ENCODE measurements around the gene HRH1.
A peak's percentile ranks its signal among the peaks of the same experiment; 100 is the strongest.

HRH1 gene

DNA sequence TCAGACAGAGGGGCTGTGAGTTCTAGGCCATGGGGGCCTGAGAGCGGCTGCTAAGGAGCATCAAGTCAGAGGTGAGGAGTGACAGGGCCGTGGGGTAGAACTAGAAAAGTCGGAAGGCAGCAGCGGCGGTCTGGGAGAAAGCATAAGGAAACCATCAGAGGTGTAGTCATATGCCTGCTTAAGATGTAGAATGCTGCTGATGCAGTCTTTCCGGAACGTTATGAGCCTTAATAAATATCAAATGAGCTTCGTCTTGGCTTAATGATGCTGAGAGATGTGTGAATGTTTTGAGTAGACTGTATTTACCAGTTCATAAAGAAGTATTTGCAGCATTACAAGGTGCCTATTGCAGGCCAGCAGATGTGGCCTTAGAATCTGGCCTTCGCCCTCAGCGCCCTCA is 133.1 kb downstream of the HRH1 start:
- no peak for DNase-seq

DNA sequence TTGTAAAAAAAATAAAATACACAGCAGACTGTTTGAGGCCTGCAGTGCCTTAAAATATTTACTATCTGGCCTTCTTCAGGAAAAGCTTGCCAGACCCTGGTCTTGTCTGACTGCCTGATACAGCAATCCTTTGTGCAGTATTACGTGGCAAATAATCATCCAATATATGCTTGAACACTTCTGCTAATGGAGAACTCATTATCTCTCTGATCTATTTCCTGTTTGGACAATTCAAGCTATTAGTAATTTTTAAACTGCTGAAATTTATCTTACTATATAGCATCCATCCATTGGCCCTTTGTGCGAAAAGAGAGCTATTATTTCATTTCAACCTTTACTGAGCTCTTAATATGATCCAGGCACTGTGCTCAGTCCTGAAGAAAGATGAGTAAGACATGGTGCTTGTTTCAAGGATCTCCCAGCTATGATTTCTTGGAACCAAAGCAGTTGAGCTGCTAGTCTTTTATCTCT is 133.8 kb downstream of the HRH1 start:
- peak; percentile 25 for DNase-seq

DNA sequence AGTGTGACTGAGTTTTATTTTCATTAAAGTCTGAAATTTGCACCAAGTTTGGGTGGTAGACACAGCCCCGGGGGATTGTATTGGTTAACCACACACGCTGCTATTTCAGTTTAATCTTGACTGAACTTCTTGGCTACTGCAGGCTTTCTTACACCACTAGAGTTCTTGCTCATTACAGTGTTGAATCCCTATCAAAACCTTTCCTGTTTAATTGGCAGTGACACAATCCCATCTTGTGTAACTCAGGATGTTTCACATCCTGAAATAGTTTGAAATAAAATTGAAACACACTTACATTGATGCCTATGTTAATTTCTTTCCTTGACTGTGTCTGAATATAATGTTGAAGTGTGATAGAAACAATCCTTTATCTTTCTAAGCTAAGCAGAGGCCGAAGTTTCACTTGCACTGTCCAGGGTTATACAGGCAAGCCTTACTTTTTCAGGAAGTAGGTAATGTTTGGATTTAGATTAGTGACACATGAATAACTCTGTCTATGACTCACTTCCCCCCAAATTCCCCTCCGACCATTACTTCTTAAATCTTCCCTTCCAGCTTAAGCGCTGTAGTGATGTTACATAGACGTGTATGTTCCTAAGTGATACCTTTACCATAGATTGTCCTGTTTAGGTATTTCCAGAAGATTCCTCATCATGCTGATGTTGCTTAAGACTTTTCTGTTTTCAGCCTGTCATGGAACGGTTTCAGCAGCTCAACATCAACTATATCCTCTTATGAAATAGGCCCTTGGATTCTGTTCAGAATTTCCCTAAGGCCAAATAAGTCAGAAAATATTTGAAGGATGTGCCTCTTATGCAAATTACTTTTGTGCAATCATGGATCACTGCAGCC is 134.7 kb downstream of the HRH1 start:
- DNase-seq: peak; percentile 97

DNA sequence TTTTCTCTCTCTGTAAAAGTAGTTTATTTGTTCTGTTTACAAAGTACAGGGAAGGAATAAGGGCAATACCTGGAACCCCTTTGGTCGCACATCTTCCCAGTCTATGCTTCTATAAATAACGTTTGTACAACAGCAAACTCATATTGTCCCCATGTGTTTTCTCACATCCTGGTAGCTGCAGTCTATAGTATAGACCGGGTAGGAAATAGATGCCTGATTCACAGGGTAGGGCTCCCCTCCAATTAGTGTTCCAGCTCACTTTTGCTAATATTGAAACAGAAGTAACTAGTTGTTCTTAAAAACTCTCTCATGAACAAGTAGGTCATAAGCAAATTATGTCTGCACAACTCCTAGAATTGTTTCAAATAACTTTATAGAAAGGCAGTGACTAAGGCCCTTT is 135.6 kb downstream of the HRH1 start:
- DNase-seq: no peak

- DNase-seq: peak; percentile 12
Measured at GRCh38 chr3:11290743-11291680, 136.7 kb downstream of the HRH1 start.

DNA sequence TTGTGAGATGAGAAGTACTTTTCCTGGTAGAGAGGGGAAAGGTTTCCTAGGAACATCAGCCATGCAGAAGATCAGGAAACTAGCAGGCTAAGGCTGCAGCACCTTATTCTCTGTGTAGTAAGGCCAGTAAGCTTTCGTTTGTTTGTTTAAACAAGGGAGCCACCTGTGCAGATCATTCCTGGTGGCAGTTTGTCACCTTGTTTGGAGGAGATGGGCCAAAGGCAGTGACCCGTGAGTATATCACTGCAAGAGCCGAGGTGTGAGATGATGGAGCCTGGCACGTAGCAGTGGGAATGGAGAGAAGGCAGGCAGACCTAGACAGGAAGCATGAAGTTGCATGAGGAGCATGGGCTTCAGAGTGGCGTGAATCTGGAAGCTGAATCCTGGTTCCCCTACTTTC is 137.5 kb downstream of the HRH1 start:
- no peak for DNase-seq

- DNase-seq: no peak
Measured at GRCh38 chr3:11297126-11297525, 142.8 kb downstream of the HRH1 start.

DNA sequence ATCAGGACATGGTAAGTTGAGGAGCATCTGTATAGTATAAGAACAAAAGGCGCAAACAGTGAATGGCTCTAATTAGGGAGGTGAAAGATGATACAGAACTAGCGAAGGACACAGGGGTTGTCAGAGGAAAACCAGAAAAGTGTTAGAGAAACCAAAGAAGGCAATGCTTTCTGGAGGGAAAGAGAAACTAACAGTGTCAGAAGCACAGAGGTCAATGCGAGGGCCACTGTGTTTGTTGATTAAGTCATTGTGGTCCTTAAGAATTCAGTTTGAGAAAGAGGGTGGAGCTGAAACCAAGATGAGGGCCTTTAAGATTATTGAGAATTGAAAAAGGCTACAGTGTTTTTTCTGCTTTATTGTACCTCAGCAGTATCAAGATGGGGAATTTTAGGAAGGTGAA is 146.7 kb downstream of the HRH1 start:
- no peak for DNase-seq

DNA sequence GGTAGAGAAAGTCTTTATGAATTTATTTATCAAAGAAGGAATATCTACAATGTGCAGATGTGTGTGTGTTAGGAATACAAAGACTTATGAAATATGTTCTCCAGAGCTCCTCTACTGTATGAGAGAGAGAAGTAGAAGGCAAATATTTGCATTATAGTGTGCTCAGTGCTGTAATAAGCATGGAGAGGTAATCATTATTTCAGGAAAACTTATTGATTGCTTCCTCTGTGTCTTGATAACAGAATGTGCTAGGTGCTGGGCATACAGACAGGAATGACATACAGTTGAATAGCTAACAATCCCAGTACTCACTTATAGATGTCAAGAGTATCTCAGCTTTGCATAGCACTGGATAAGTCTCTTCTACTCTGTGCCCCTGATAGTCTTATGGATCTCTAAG is 148.2 kb downstream of the HRH1 start:
- DNase-seq: no peak

DNA sequence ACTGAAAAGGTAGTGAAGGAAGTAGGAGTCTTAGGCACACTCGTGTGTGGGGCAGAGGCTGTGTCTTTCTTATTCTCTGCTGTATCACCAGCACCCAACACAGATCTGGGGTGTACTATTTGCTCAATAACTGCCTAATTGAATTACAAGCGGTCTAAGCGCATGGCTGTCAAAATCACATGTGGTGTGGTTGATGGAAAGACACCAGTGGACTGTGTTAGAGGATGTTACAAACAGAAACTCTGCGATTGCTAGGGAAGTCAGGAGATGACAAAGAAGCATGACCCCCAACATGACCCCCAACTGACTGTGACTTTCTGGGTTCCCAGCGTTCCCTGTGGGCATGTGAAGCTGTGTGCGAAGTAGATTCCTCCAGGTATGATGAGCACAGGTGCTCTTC is 149.9 kb downstream of the HRH1 start:
- DNase-seq: no peak

- DNase-seq: no peak
Measured at GRCh38 chr3:11305509-11305908, 151.2 kb downstream of the HRH1 start.

DNA sequence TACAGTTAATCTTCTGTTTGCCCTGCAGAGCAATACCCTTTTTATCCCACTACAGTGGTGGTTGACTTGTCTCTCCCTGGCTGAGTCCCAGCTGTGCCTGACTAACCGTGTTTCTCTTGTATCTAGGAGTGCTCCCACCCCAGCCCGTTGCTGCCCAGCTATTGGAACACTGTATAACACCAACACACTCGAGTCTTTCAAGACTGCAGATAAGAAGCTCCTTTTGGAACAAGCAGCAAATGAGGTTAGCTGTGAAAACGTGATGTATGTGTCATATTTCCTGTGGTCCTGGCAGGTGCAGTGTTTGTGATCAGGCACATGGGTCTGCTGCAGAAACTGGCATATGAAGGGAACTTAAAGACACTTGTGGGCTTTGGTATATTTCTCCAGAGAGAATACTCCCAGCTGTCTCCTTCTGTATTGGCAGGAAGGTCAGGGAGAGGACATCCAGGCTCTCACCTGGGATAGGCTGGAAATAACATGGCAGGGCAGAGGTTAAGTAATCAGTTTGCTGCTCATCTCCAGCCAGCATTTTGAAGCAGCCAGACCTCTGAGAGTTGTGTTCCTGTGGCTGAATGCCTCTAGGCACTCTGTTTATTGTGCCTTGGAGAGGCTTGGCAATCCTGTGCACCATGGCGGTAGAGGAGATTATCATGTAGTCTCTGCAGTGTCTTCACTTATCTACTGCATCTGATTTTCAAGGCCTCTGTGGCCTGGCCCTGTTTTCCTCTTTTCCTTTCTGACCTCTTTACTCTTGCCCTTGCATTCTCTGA is 152.7 kb downstream of the HRH1 start:
- peak; percentile 85 for DNase-seq

- peak; percentile 43 for DNase-seq
Measured at GRCh38 chr3:11307830-11308432, 153.6 kb downstream of the HRH1 start.

GRCh38 chr3:11310258-11310657 is 156.0 kb downstream of the HRH1 start:
- no peak for DNase-seq

- no peak for DNase-seq
Measured at GRCh38 chr3:11312166-11312565, 157.9 kb downstream of the HRH1 start.

All from GF-D8 (cell line).